HepG2 (cell line): Measurements from ENCODE around the gene GRIN3B. TPM values are rescaled to one million over a fixed set of nuclear protein-coding genes. Genes with fewer than 3 reads are reported as not detected.

ENCODE experiments used
- CREB3 ChIP-seq: sonication (generic); formaldehyde crosslinking; IDR thresholded peaks from 2 replicates; pipeline ENCODE4 v1.5.0; 2020; ENCODE audit warnings: missing genetic modification reagents
- HIVEP1 ChIP-seq: sonication (generic); formaldehyde crosslinking; IDR thresholded peaks from 2 replicates; pipeline ENCODE4 v1.4.0; 2020; ENCODE audit warnings: mild to moderate bottlenecking, missing genetic modification reagents
- HOXD1 ChIP-seq: sonication (generic); formaldehyde crosslinking; IDR thresholded peaks from 2 replicates; pipeline ENCODE4 v1.5.0; 2020; ENCODE audit warnings: missing genetic modification reagents
- MYPOP ChIP-seq: sonication (generic); formaldehyde crosslinking; IDR thresholded peaks from 2 replicates; pipeline ENCODE4 v1.8.1; 2023; ENCODE audit warnings: mild to moderate bottlenecking, moderate library complexity, missing genetic modification reagents
- ONECUT2 ChIP-seq: sonication (generic); formaldehyde crosslinking; IDR thresholded peaks from 2 replicates; pipeline ENCODE4 v1.4.0; 2020; ENCODE audit warnings: missing genetic modification reagents
- SKI ChIP-seq: fragments of 450-650 bp; IDR thresholded peaks from one replicate; pipeline ENCODE4 v1.6.1; 2018; ENCODE audit warnings: mild to moderate bottlenecking; ENCODE audit not compliant: partially characterized antibody
- TFAP4 ChIP-seq: sonication (generic); IDR thresholded peaks from 2 replicates; pipeline ENCODE4 v1.6.1; 2016; ENCODE audit warnings: low read depth, borderline replicate concordance
- THAP11 ChIP-seq: IDR thresholded peaks from 2 replicates; pipeline ENCODE4 v1.6.1; 2016; ENCODE audit warnings: missing biosample characterization, missing genetic modification reagents
- UBTF ChIP-seq: sonication (generic); formaldehyde crosslinking; IDR thresholded peaks from 2 replicates; pipeline ENCODE4 v1.4.0; 2020; ENCODE audit warnings: mild to moderate bottlenecking, missing genetic modification reagents
- ZBTB25 ChIP-seq: IDR thresholded peaks from 2 replicates; pipeline ENCODE4 v1.6.1; 2018; ENCODE audit warnings: missing genetic modification reagents
- ZC3H4 ChIP-seq: sonication (generic); formaldehyde crosslinking; IDR thresholded peaks from 2 replicates; pipeline ENCODE4 v1.4.0; 2020; ENCODE audit warnings: missing genetic modification reagents, borderline replicate concordance
- ZNF17 ChIP-seq: sonication (generic); formaldehyde crosslinking; IDR thresholded peaks from 2 replicates; pipeline ENCODE4 v1.5.0; 2020; ENCODE audit warnings: mild to moderate bottlenecking, missing genetic modification reagents
- ZNF331 ChIP-seq: sonication (generic); formaldehyde crosslinking; IDR thresholded peaks from 2 replicates; pipeline ENCODE4 v1.4.0; 2020; ENCODE audit warnings: missing genetic modification reagents
- ZNF382 ChIP-seq: sonication (generic); formaldehyde crosslinking; IDR thresholded peaks from 2 replicates; pipeline ENCODE4 v1.5.0; 2020; ENCODE audit warnings: missing genetic modification reagents, mild to moderate bottlenecking, borderline replicate concordance
- ZNF441 ChIP-seq: sonication (generic); formaldehyde crosslinking; IDR thresholded peaks from 2 replicates; pipeline ENCODE4 v1.7.0; 2021; ENCODE audit warnings: missing genetic modification reagents, borderline replicate concordance
- ZNF530 ChIP-seq: sonication (generic); formaldehyde crosslinking; IDR thresholded peaks from 2 replicates; pipeline ENCODE4 v1.5.0; 2020; ENCODE audit warnings: low read depth, mild to moderate bottlenecking, missing genetic modification reagents
- ZNF543 ChIP-seq: sonication (generic); formaldehyde crosslinking; IDR thresholded peaks from 2 replicates; pipeline ENCODE4 v1.4.0; 2020; ENCODE audit warnings: mild to moderate bottlenecking, missing genetic modification reagents
- ZNF567 ChIP-seq: sonication (generic); formaldehyde crosslinking; IDR thresholded peaks from 2 replicates; pipeline ENCODE4 v1.8.1; 2023; ENCODE audit warnings: mild to moderate bottlenecking, missing genetic modification reagents, borderline replicate concordance
- ZNF614 ChIP-seq: IDR thresholded peaks from 2 replicates; pipeline ENCODE4 v1.6.1; 2018; ENCODE audit warnings: missing biosample characterization, missing genetic modification reagents, inconsistent platforms, borderline replicate concordance
- ZNF629 ChIP-seq: sonication (generic); formaldehyde crosslinking; conservative IDR thresholded peaks from 2 replicates; pipeline ENCODE4 v1.5.0; 2020; ENCODE audit warnings: missing genetic modification reagents
- ZSCAN22 ChIP-seq: sonication (generic); formaldehyde crosslinking; IDR thresholded peaks from 2 replicates; pipeline ENCODE4 v1.4.0; 2020; ENCODE audit warnings: mild to moderate bottlenecking, missing genetic modification reagents
- ZSCAN31 ChIP-seq: sonication (generic); formaldehyde crosslinking; IDR thresholded peaks from 2 replicates; pipeline ENCODE4 v1.5.0; 2020; ENCODE audit warnings: low read depth, mild to moderate bottlenecking, missing genetic modification reagents
- polyA plus RNA-seq, 8 experiments: library from polyadenylated mRNA; depleted of rRNA in 3 of 8; stranded (reverse) in 7 of 8; unstranded in 1 of 8; fragments of >200 nt; fragmentation: Illumina TruSeq in 4 of 8; extraction: Trizol in 4 of 8; gene quantifications; 2 replicates each; pipeline versions ENCODE4 v1.2.1 to v1.2.3, GENCODE V29; 2011 to 2016; ENCODE audit warnings: low read depth in 4 of 8, missing spikeins in 1 of 8, mixed read lengths in 1 of 8; ENCODE audit not compliant: insufficient read depth in 1 of 8
- total RNA-seq, 5 experiments: library from RNA; depleted of rRNA; stranded (reverse); fragments of >200 nt; fragmentation: Illumina TruSeq; extraction: Trizol; gene quantifications; 2 replicates each; pipeline ENCODE4 v1.2.3, GENCODE V29; 2016; ENCODE audit warnings: low read depth in 1 of 5

Gene GRIN3B
- total and polyA plus RNA-seq, 2 of the 13 experiments (the other 11 are each of a cell fraction or from before 2014, with no cell fraction given), result 0.07 to 0.20 TPM

GRCh38 chr19:1028062-1028926, 28.1 kb downstream of the GRIN3B start (continued):
- TF ChIP-seq ZBTB25, result no peak
- TF ChIP-seq ZNF441 (CRISPR knock-in tag), result no peak
- no peak for TF ChIP-seq CREB3 (CRISPR knock-in tag)
- no peak for TF ChIP-seq ONECUT2 (CRISPR knock-in tag)
- no peak for TF ChIP-seq ZNF543 (CRISPR knock-in tag)
- TF ChIP-seq ZNF530, result no peak
- no peak for TF ChIP-seq MYPOP (CRISPR knock-in tag)
- peak; percentile 46; the same call in 1 of the 2 replicates for TF ChIP-seq ZNF331 (CRISPR knock-in tag)
- no peak for TF ChIP-seq ZNF382 (CRISPR knock-in tag)
- 0 out of 2 replicates have a peak, but pooled peaks have one; percentile 23 for TF ChIP-seq HIVEP1
- TF ChIP-seq ZNF17 (CRISPR knock-in tag), result no peak
- peak; percentile 86; the same call in 1 of the 2 replicates for TF ChIP-seq TFAP4
- TF ChIP-seq ZNF629 (CRISPR knock-in tag), result peak; percentile 67
- TF ChIP-seq SKI, result no peak
- TF ChIP-seq ZSCAN22, result no peak
- 0 out of 2 replicates have a peak, but pooled peaks have one; percentile 5 for TF ChIP-seq ZSCAN31
- peak; percentile 47 for TF ChIP-seq THAP11 (CRISPR knock-in tag)
- TF ChIP-seq ZNF567 (CRISPR knock-in tag), result no peak
- TF ChIP-seq UBTF, result peak; percentile 69
- no peak for TF ChIP-seq HOXD1
- TF ChIP-seq ZNF614 (CRISPR knock-in tag), result no peak
- no peak for TF ChIP-seq ZC3H4
